ENCODE results near the gene DOCK1. TPM values are rescaled to one million over a fixed set of nuclear protein-coding genes. Genes with fewer than 3 reads are reported as not detected.

The DOCK1 gene
- total RNA-seq, 4 donors from 2014 or later: 60.6 to 136 (median 92.7) TPM

DNA sequence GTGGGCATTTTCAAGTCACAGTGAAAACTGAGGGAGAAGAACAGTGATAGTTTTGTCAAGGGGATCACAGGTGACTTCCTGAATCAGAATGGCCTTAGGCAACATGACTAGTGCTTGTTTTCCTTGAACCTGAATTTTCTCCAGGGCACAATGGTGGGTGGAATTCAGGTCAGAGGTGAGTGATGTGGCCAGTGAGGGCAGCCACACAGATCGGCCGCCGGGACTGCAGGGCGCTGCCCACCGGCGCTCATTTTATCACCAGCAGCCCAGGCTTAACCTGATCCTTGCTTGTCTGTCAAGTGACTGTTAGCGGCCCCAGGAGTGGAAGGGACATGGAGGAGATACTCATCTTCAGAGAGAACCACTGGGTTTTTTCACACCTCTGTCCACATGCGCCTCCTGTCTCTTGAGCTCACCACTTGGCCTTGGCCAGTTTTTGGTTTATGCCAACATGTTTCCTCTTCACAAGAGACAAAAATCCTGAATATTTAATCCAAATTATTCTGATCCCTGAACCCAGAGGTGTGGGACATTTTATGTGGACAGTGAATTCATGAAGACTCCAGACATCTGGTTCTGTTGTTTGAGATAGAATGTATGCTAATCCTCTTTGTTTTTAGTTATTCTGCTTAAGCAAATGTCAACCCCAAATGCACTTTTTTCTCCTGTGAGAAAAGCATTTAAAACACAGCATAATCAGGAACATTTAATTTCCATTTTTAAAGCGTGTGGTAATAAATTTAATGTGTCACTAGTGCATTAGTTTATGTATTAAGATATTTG lies 108.7 kb downstream of the DOCK1 start:
- peak overlapping the region; percentile 60 for H3K27ac ChIP-seq
- TF ChIP-seq, protein P1, sequence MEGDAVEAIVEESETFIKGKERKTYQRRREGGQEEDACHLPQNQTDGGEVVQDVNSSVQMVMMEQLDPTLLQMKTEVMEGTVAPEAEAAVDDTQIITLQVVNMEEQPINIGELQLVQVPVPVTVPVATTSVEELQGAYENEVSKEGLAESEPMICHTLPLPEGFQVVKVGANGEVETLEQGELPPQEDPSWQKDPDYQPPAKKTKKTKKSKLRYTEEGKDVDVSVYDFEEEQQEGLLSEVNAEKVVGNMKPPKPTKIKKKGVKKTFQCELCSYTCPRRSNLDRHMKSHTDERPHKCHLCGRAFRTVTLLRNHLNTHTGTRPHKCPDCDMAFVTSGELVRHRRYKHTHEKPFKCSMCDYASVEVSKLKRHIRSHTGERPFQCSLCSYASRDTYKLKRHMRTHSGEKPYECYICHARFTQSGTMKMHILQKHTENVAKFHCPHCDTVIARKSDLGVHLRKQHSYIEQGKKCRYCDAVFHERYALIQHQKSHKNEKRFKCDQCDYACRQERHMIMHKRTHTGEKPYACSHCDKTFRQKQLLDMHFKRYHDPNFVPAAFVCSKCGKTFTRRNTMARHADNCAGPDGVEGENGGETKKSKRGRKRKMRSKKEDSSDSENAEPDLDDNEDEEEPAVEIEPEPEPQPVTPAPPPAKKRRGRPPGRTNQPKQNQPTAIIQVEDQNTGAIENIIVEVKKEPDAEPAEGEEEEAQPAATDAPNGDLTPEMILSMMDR (IDR thresholded peaks at IDR 0.05): no peak
- TF ChIP-seq POLR2A (IDR thresholded peaks at IDR 0.05) (no peak), POLR2AphosphoS5 (IDR thresholded peaks at IDR 0.05) (no peak), EP300 (IDR thresholded peaks at IDR 0.05) (no peak)
- no peak overlapping the region for H3K4me3 ChIP-seq
- H3K9me3 ChIP-seq: no peaks in the 10 kb centered on the region
- WGBS: 88% methylated on average over 5 of the region's 9 CpGs
- no peaks in the 10 kb centered on the region for H3K27me3 ChIP-seq
- H3K36me3 ChIP-seq: peaks cover 40% of the 10 kb centered on the region
- peak in 1 of 2 donors; percentile 58 for DNase-seq (ENCODE audit: low spot score in 2 of 2)
- H3K4me1 ChIP-seq: peaks cover 18% of the 10 kb centered on the region

DNA sequence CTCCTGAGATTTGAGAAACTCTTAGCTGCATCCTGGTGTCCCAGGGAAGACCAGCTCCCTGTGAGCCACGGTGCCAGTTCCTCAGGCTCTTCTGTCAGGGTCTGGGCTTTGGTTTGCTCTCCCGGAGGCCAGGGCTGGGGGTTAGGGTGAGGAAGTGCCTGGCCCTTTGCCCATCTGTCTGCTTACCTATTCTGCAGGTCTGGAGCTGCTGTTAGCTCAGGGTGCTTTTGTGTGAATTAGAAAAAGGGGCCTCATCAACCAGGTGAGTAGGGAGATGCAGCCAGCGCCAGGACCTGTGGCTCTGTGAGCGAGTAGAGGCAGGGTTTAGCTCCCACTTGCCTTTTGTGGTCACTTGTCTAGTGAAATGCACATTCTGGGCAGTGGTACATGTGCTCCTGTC lies 109.4 kb downstream of the DOCK1 start:
- TF ChIP-seq EP300 (IDR thresholded peaks at IDR 0.05) (no peak), POLR2A (IDR thresholded peaks at IDR 0.05) (no peak), POLR2AphosphoS5 (IDR thresholded peaks at IDR 0.05) (no peak)
- TF ChIP-seq, protein P1 (IDR thresholded peaks at IDR 0.05): no peak
- no peaks in the 10 kb centered on the region for H3K9me3 ChIP-seq
- no peaks in the 10 kb centered on the region for H3K27me3 ChIP-seq
- no peak overlapping the region for H3K27ac ChIP-seq
- WGBS: 77% methylated on average over 4 of the region's 4 CpGs
- H3K4me1 ChIP-seq: peaks cover 18% of the 10 kb centered on the region
- peaks cover 40% of the 10 kb centered on the region for H3K36me3 ChIP-seq
- no peak for DNase-seq (ENCODE audit: low spot score in 2 of 2)
- no peak overlapping the region for H3K4me3 ChIP-seq

DNA sequence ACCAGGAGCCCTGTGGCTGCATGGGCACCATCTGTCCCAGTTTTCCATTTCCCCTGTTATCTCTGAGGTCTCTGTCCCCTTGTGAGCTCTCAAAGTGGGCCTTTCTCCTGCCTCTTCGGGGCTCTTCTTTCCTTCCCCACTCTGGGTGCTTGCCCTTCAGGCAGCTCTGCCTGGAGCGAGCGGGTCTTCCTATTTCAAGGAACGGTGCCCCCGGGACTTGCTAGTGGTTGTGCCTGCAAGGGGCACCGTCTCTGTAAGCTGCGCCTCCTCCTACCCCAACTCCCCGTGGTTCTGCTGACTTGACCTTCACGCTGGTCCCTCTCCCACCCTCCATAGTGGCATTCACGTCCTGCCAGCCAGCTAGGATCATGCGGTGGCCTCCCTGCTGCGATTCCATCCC lies 110.1 kb downstream of the DOCK1 start:
- Histone ChIP-seq H3K27me3 (no peaks in the 10 kb centered on the region), H3K4me3 (no peak overlapping the region), H3K36me3 (peaks cover 38% of the 10 kb centered on the region), H3K27ac (no peak overlapping the region), H3K9me3 (no peaks in the 10 kb centered on the region), H3K4me1 (peaks cover 18% of the 10 kb centered on the region)
- TF ChIP-seq, protein P1 (IDR thresholded peaks at IDR 0.05): no peak
- TF ChIP-seq EP300 (IDR thresholded peaks at IDR 0.05) (no peak), POLR2A (IDR thresholded peaks at IDR 0.05) (no peak), POLR2AphosphoS5 (IDR thresholded peaks at IDR 0.05) (no peak)
- WGBS: 98% methylated on average over 12 of the region's 12 CpGs
- peak in 1 of 2 donors; percentile 60 for DNase-seq (ENCODE audit: low spot score in 2 of 2)

DNA sequence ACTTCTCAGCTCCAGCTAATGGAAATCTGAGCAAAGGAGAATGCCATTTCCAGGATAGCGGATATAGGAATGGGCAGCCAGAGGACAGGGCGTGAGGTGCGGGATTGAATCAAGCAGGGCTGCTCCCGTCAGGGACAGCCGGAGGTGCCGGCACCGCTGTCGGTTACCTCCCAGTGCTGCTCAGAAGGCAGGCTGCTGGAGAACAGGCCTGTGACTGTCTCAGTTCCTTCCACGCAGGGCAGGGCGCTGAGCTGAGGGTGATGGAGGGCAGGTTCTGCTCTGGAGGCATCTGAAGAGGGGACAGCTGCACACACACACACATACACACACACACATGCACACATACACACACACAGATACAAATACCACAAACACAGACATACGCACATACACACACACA lies 111.1 kb downstream of the DOCK1 start:
- H3K27me3 ChIP-seq: no peaks in the 10 kb centered on the region
- H3K9me3 ChIP-seq: no peaks in the 10 kb centered on the region
- peaks cover 18% of the 10 kb centered on the region for H3K4me1 ChIP-seq
- 69% methylated on average over 11 of the region's 11 CpGs for WGBS
- H3K27ac ChIP-seq: no peak overlapping the region
- TF ChIP-seq POLR2A (IDR thresholded peaks at IDR 0.05) (no peak), POLR2AphosphoS5 (IDR thresholded peaks at IDR 0.05) (no peak), EP300 (IDR thresholded peaks at IDR 0.05) (no peak)
- TF ChIP-seq, protein P1 (IDR thresholded peaks at IDR 0.05): no peak
- DNase-seq (ENCODE audit: low spot score in 2 of 2): peak in 1 of 2 donors; percentile 54
- H3K36me3 ChIP-seq: peaks cover 45% of the 10 kb centered on the region
- H3K4me3 ChIP-seq: no peak overlapping the region

DNA sequence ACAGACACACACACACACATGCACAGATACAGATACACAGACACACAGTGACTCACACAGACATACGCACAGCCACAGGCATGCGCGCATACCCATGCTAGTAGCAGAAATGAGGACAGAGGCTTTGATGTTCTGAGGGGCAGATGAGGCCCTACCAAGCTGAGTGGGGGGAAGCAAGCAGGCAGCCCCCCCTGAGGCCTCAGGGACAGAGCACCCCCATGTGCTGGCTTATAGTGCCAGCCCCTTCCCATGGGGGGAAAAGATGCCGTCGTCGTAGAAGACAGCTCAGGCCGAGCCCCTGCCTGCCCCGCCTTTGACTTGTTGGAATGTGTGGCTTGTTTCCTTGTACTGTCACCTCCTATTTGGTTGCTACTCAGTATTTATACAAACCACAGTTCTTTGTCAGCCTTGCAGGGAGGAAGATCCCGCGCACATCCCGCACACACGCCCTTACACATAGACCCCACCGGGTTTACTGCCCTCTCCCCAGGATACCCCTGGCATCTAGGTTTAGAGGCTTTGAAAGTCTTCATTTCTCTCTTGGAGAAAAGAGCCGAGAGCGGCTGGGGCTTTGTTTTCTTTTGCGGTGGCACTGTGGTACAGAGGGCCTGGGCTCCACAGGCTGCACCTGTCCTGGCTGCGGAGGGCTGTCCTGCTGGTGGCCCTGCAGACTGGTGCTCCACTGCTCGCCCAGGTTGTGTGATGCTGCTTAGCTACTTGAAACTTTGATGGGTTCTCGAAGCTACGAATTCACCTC lies 112.5 kb downstream of the DOCK1 start:
- Histone ChIP-seq H3K4me1 (peaks cover 10% of the 10 kb centered on the region), H3K9me3 (no peaks in the 10 kb centered on the region), H3K4me3 (no peak overlapping the region), H3K27ac (no peak overlapping the region), H3K27me3 (no peaks in the 10 kb centered on the region), H3K36me3 (peaks cover 51% of the 10 kb centered on the region)
- TF ChIP-seq, protein P1 (IDR thresholded peaks at IDR 0.05): no peak
- no peak for TF ChIP-seq POLR2A (IDR thresholded peaks at IDR 0.05)
- TF ChIP-seq POLR2AphosphoS5 (IDR thresholded peaks at IDR 0.05): no peak
- no peak for TF ChIP-seq EP300 (IDR thresholded peaks at IDR 0.05)
- WGBS: 87% methylated on average over 16 of the region's 20 CpGs
- DNase-seq (ENCODE audit: low spot score in 2 of 2): peak in 1 of 2 donors; percentile 74
